GM18517 (cell line): ENCODE results near the gene CLIC1.

Experiments used
- ATAC-seq: cut with Tn5 transposase; IDR thresholded peaks from one replicate; pipeline ENCODE4 v1.9.1; 2021; ENCODE audit warnings: mild to moderate bottlenecking, moderate library complexity; ENCODE audit not compliant: unreplicated experiment

Gene CLIC1

DNA sequence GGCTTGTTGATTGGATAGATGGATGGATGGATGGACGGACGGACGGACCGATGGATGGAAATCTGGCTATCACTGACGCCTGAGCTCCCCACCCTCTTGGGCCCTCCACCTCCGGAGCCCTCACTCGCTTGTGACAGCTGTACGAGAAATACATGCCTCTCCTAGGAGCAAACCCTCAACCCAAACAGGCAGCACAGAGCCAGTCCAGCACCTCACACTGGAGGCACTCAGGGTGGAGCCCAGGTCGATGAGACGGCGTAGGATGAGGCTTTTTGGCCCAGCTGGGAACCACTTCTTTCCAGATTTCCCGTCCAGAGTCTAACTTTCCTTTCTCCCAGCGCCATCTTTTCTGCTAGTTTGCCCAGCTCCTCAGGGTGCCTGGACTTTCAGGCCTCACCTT lies 52.7 kb downstream of the CLIC1 start:
- ATAC-seq: no peak

DNA sequence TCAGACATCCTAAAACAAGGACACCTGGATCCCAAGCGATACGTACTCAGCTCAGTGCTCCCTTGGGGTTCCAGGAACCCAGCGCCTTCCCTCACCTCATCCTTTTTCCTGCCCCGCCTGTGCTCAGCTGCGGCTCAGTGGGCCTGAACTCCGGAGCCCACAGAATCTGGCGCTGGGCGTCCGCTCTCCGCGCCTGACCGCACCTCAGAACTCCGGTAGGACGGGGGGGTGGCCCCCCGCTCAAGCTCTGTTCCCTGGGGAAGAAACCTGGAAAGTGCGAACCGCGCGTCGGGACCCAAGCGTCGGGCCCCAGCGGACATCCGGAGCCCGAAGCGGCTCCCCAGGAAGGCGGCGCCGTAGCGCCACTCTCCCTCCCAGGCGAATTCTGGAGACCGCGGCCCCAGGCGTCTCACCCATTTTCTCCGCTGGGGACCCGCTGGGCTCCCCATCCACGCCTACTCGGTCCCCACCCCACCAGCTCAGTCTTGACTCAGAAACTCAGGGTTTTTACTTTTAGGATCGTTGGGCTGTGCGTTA lies 55.1 kb downstream of the CLIC1 start:
- ATAC-seq: no peak
